ENCODE results near the gene DNASE2B.

DNA sequence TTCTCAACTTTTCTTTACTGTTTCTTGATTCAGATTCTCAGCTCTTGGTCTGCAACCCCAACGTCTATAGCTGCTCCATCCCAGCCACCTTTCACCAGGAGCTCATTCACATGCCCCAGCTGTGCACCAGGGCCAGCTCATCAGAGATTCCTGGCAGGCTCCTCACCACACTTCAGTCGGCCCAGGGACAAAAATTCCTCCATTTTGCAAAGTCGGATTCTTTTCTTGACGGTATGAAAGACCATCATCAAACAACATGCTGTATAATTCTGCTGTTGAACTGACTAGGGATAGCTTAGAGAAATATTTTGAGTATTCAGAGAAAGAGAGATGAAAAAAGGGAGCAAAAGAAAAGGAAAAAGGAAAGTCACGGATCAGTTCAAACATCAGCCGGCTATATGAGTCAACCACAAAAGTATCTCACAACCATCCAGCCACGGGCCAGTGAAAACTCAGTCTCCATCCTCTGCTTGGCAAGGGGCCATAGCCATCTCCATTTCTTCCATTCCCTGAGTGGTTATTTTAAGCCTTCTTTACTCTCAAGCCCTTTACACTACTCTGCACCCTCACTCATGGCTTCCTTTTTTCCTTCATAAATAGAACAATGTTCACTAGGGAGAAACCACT is 14.1 kb downstream of the DNASE2B start:
- TF ChIP-seq POLR2AphosphoS5 (IDR thresholded peaks at IDR 0.05; ENCODE audit: low read depth, low read length) (no peak), TAF1 (IDR thresholded peaks at IDR 0.05; ENCODE audit: borderline replicate concordance, insufficient read depth, low read length) (no peak), FOXP2 (optimal IDR thresholded peaks at IDR 0.05; ENCODE audit: borderline replicate concordance, extremely low read depth, extremely low read length, insufficient read depth) (no peak), SIN3A (IDR thresholded peaks at IDR 0.05; ENCODE audit: borderline replicate concordance, insufficient read depth, low read length) (no peak)
- TF ChIP-seq, protein P1, sequence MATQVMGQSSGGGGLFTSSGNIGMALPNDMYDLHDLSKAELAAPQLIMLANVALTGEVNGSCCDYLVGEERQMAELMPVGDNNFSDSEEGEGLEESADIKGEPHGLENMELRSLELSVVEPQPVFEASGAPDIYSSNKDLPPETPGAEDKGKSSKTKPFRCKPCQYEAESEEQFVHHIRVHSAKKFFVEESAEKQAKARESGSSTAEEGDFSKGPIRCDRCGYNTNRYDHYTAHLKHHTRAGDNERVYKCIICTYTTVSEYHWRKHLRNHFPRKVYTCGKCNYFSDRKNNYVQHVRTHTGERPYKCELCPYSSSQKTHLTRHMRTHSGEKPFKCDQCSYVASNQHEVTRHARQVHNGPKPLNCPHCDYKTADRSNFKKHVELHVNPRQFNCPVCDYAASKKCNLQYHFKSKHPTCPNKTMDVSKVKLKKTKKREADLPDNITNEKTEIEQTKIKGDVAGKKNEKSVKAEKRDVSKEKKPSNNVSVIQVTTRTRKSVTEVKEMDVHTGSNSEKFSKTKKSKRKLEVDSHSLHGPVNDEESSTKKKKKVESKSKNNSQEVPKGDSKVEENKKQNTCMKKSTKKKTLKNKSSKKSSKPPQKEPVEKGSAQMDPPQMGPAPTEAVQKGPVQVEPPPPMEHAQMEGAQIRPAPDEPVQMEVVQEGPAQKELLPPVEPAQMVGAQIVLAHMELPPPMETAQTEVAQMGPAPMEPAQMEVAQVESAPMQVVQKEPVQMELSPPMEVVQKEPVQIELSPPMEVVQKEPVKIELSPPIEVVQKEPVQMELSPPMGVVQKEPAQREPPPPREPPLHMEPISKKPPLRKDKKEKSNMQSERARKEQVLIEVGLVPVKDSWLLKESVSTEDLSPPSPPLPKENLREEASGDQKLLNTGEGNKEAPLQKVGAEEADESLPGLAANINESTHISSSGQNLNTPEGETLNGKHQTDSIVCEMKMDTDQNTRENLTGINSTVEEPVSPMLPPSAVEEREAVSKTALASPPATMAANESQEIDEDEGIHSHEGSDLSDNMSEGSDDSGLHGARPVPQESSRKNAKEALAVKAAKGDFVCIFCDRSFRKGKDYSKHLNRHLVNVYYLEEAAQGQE (IDR thresholded peaks at IDR 0.05; ENCODE audit: insufficient read depth in 1 of 2, low read depth in 2 of 2, low read length in 2 of 2), result no peak
